Tibial nerve (tissue), 4 donors: ENCODE results near the gene TNFSF18.

ENCODE experiments used
- CTCF ChIP-seq, 5 experiments: fragments of 200-600 bp in 3 of 5; fragments of 450-650 bp in 2 of 5; sonication (generic) in 3 of 5; IDR thresholded peaks; one replicate each; pipeline ENCODE4 v1.5.1; 2016 to 2019; ENCODE audit warnings: antibody characterized with exemption in 5 of 5, mild to moderate bottlenecking in 3 of 5, moderate library complexity in 2 of 5
- EP300 ChIP-seq, 2 donors: sonication (generic); formaldehyde crosslinking; IDR thresholded peaks; one replicate each; pipeline ENCODE4 v1.6.1; 2017; ENCODE audit warnings: antibody characterized with exemption in 2 of 2, mild to moderate bottlenecking in 1 of 2
- POLR2A ChIP-seq, 2 donors: fragments of 450-650 bp; IDR thresholded peaks; one replicate each; pipeline ENCODE4 v1.6.1; 2017; ENCODE audit warnings: antibody characterized with exemption in 2 of 2, mild to moderate bottlenecking in 2 of 2, moderate library complexity in 2 of 2

GRCh38 chr1:173039626-173040025 lies 11.1 kb downstream of the TNFSF18 start:
- TF ChIP-seq CTCF (IDR thresholded peaks at IDR 0.05) (no peak), POLR2A (IDR thresholded peaks at IDR 0.05) (no peak), EP300 (IDR thresholded peaks at IDR 0.05) (no peak)
